NB4 (cell line): ENCODE measurements around the gene PROZ.

Experiments used
- MAX ChIP-seq: IDR thresholded peaks from 2 replicates; pipeline ENCODE4 v1.6.1; 2011; ENCODE audit warnings: low read depth, low read length
- MYC ChIP-seq: IDR thresholded peaks from 2 replicates; pipeline ENCODE4 v1.6.1; 2011; ENCODE audit warnings: low read depth, low read length
- POLR2A ChIP-seq: IDR thresholded peaks from 2 replicates; pipeline ENCODE4 v1.6.1; 2011; ENCODE audit warnings: mild to moderate bottlenecking; ENCODE audit not compliant: insufficient read length; ENCODE audit errors: extremely low read depth
- TF ChIP-seq, protein P1 (sequence below): IDR thresholded peaks from one replicate; pipeline ENCODE4 v1.5.1; 2012; ENCODE audit warnings: low read depth, low read length

GRCh38 chr13:113157929-113158747 lies at the start of gene PROZ:
- TF ChIP-seq, protein P1, sequence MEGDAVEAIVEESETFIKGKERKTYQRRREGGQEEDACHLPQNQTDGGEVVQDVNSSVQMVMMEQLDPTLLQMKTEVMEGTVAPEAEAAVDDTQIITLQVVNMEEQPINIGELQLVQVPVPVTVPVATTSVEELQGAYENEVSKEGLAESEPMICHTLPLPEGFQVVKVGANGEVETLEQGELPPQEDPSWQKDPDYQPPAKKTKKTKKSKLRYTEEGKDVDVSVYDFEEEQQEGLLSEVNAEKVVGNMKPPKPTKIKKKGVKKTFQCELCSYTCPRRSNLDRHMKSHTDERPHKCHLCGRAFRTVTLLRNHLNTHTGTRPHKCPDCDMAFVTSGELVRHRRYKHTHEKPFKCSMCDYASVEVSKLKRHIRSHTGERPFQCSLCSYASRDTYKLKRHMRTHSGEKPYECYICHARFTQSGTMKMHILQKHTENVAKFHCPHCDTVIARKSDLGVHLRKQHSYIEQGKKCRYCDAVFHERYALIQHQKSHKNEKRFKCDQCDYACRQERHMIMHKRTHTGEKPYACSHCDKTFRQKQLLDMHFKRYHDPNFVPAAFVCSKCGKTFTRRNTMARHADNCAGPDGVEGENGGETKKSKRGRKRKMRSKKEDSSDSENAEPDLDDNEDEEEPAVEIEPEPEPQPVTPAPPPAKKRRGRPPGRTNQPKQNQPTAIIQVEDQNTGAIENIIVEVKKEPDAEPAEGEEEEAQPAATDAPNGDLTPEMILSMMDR: no peak
- TF ChIP-seq POLR2A (no peak), MAX (no peak), MYC (no peak)
